Stomach (tissue), 9 donors: ENCODE data around the gene ERN1. TPM values are rescaled to one million over a fixed set of nuclear protein-coding genes. Genes with fewer than 3 reads are reported as not detected.

Source experiments
- DNase-seq, 2 donors: peaks; one replicate each; pipeline versions ENCODE4 v3.0.0 to v3.0.0-alpha.2; 2013 to 2019
- H3K27ac ChIP-seq, 5 donors: fragments of 200-600 bp in 4 of 5; sonication (generic) in 4 of 5; one replicate each; pipeline ENCODE4 v1.5.1; 2013 to 2019; ENCODE audit warnings: mild to moderate bottlenecking in 1 of 5, moderate library complexity in 1 of 5
- H3K27me3 ChIP-seq, 3 donors: fragments of 200-600 bp; sonication (generic); one replicate each; pipeline ENCODE4 v1.5.1; 2017 to 2019; ENCODE audit warnings: mixed run types in 1 of 3
- H3K36me3 ChIP-seq, 4 donors: fragments of 200-600 bp; sonication (generic); 1 replicate in 3 of 4; 2 replicates in 1 of 4; pipeline ENCODE4 v1.5.1; 2016 to 2019
- H3K4me1 ChIP-seq, 4 donors: fragments of 200-600 bp; sonication (generic); one replicate each; pipeline ENCODE4 v1.5.1; 2016 to 2019
- H3K4me3 ChIP-seq, 4 donors: fragments of 200-600 bp; sonication (generic) in 3 of 4; one replicate each; pipeline ENCODE4 v1.5.1; 2016 to 2019; ENCODE audit warnings: mild to moderate bottlenecking in 1 of 4
- H3K9me3 ChIP-seq, 4 donors: fragments of 200-600 bp; sonication (generic); one replicate each; pipeline ENCODE4 v1.5.1; 2016 to 2019
- CTCF ChIP-seq, 7 experiments: fragments of 450-650 bp in 4 of 7; fragments of 200-600 bp in 3 of 7; sonication (generic) in 3 of 7; IDR thresholded peaks; one replicate each; pipeline ENCODE4 v1.5.1; 2016 to 2019; ENCODE audit warnings: antibody characterized with exemption in 7 of 7, control low read depth in 2 of 7, mild to moderate bottlenecking in 1 of 7
- EP300 ChIP-seq: sonication (generic); formaldehyde crosslinking; IDR thresholded peaks from one replicate; pipeline ENCODE4 v1.6.1; 2017; ENCODE audit warnings: antibody characterized with exemption
- POLR2A ChIP-seq, 4 donors: fragments of 450-650 bp; IDR thresholded peaks; one replicate each; pipeline ENCODE4 v1.6.1; 2016; ENCODE audit warnings: antibody characterized with exemption in 4 of 4, control low read depth in 2 of 4, mild to moderate bottlenecking in 1 of 4, moderate library complexity in 1 of 4
- POLR2AphosphoS5 ChIP-seq, 3 donors: sonication (generic); formaldehyde crosslinking; IDR thresholded peaks; one replicate each; pipeline ENCODE4 v1.6.1; 2016; ENCODE audit warnings: antibody characterized with exemption in 3 of 3
- WGBS, 5 donors: extraction: QIAGEN DNeasy Blood & Tissue Kit in 3 of 5; methylation state at CpG; one replicate each; pipeline versions ENCODE4 v1.1.5 to v1.1.7; 2013 to 2018; 5-methylcytosine and 5-hydroxymethylcytosine counted together
- intact Hi-C: fragments of 100-400 bp; cut with DNase I; formaldehyde crosslinking; loops from one replicate; pipeline ENCODE4 v1.15.1; 2023; ENCODE audit warnings: low total_unique reads
- polyA plus RNA-seq, 3 donors: library from polyadenylated mRNA; stranded (reverse); fragments of 200-250 nt; gene quantifications; one replicate each; pipeline ENCODE4 v1.2.3, GENCODE V29; 2013
- total RNA-seq, 5 donors: library from RNA; depleted of rRNA; stranded (reverse); fragments of >200 nt; gene quantifications; one replicate each; pipeline versions ENCODE4 v1.1.0 to v1.2.3, GENCODE V29; 2014 to 2016
- donor health status: healthy with polysubstance abuse.
- donor health status: Bipolar disorder and iron deficiency.
- donor health status: healthy.

ERN1 gene
- total and polyA plus RNA-seq, 8 donors: 4.1 to 76.4 (median 28.0) TPM

GRCh38 chr17:64032081-64032480 is 97.9 kb downstream of the ERN1 start:
- 83 to 93% (median 88%) methylated on average over 4 of the region's 4 CpGs for WGBS, 5 donors
- no peak for TF ChIP-seq POLR2AphosphoS5 (IDR thresholded peaks at IDR 0.05)
- no peak for TF ChIP-seq EP300
- TF ChIP-seq POLR2A (IDR thresholded peaks at IDR 0.05): no peak
- TF ChIP-seq CTCF (IDR thresholded peaks at IDR 0.05): no peak
- peaks cover 0 to 5% (median 2%) of the 10 kb centered on the region in 4 donors for H3K36me3 ChIP-seq
- no peak overlapping the region for H3K4me3 ChIP-seq
- H3K4me1 ChIP-seq: no peaks in the 10 kb centered on the region
- no peaks in the 10 kb centered on the region for H3K27me3 ChIP-seq
- intact Hi-C loops: no loop called here
- DNase-seq: no peak
- no peaks in the 10 kb centered on the region for H3K9me3 ChIP-seq
- H3K27ac ChIP-seq: no peak overlapping the region

- H3K27ac ChIP-seq: no peak overlapping the region
- H3K9me3 ChIP-seq: no peaks in the 10 kb centered on the region
- H3K4me1 ChIP-seq: peaks cover 10 to 23% (median 17%) of the 10 kb centered on the region in 4 donors
- DNase-seq: peak; percentile 77 to 85
- intact Hi-C loops: loop anchor here (5.0 to 10.0 kb wide), 2 partner anchors 94 to 103 kb away; partner anchors contain the start of genes CD79B and ERN1
- no peak for TF ChIP-seq EP300
- peak in 4 of 7 experiments; percentile 59 to 75 (median 65) for TF ChIP-seq CTCF (IDR thresholded peaks at IDR 0.05)
- no peak overlapping the region for H3K4me3 ChIP-seq
- no peaks in the 10 kb centered on the region for H3K27me3 ChIP-seq
- WGBS, 5 donors: 9 to 22% (median 17%) methylated on average over 3 of the region's 3 CpGs
- H3K36me3 ChIP-seq: no peaks in the 10 kb centered on the region
Measured at GRCh38 chr17:64028874-64029464, 101.0 kb downstream of the ERN1 start.

- 2 to 3% (median 2%) methylated on average over 17 to 21 of the region's 21 CpGs for WGBS, 5 donors
- Histone ChIP-seq H3K27ac (peak overlapping the region; percentile 25 to 77 (median 63)), H3K4me1 (peaks cover 10 to 24% (median 17%) of the 10 kb centered on the region in 4 donors), H3K4me3 (peak overlapping the region; percentile 3 to 22 (median 13)), H3K27me3 (no peaks in the 10 kb centered on the region), H3K36me3 (no peaks in the 10 kb centered on the region), H3K9me3 (no peaks in the 10 kb centered on the region)
- TF ChIP-seq CTCF (IDR thresholded peaks at IDR 0.05): peak in 5 of 7 experiments; percentile 81 to 98 (median 90)
- peak; percentile 7 to 50 (median 13) for TF ChIP-seq POLR2AphosphoS5 (IDR thresholded peaks at IDR 0.05)
- TF ChIP-seq EP300: no peak
- TF ChIP-seq POLR2A (IDR thresholded peaks at IDR 0.05): no peak
- peak; percentile 80 to 95 for DNase-seq
- intact Hi-C loops: loop anchor here (5.0 to 10.0 kb wide), 2 partner anchors 91 to 106 kb away; partner anchors contain the start of genes CD79B and ERN1
Measured at GRCh38 chr17:64025732-64026294, 104.1 kb downstream of the ERN1 start.

- DNase-seq: peak in 1 of 2 donors; percentile 46
- Histone ChIP-seq H3K27me3 (no peaks in the 10 kb centered on the region), H3K36me3 (no peaks in the 10 kb centered on the region), H3K4me1 (peaks cover 12 to 27% (median 20%) of the 10 kb centered on the region in 4 donors), H3K27ac (peak overlapping the region; percentile 25 to 80 (median 71)), H3K4me3 (peak overlapping the region in 1 of 4 donors; percentile 11), H3K9me3 (no peaks in the 10 kb centered on the region)
- intact Hi-C loops: loop anchor here (5.0 to 10.0 kb wide), 2 partner anchors 90 to 107 kb away; partner anchors contain the start of genes CD79B and ERN1
- WGBS, 5 donors: 30 to 48% (median 37%) methylated on average over 16 to 19 of the region's 19 CpGs
- TF ChIP-seq POLR2AphosphoS5 (IDR thresholded peaks at IDR 0.05) (no peak), CTCF (IDR thresholded peaks at IDR 0.05) (no peak), POLR2A (IDR thresholded peaks at IDR 0.05) (no peak), EP300 (no peak)
Measured at GRCh38 chr17:64024781-64025731, 104.9 kb downstream of the ERN1 start.
